ENCODE measurements around the gene CETN1.

DNA sequence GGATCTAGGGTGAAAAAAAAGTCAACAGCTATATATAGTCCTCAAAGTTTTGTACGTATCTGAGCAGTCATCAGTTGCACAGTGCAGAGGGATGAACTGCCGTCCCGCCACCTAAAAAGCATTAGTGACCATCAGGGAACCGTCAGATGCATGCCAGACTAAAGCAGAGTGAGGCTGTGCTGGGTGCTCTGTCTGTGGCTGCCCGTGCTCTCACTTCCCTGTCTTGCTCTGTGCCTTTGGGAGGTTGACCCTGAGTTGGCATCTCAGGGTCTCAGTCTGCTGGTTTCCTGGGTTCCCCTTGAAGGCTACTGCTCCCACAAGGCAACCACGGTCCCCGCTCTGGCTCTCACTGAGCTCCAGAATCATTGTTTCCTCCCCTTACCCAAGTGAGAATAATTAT, 27.8 kb downstream of the CETN1 start:
- TF ChIP-seq CTCF (IDR thresholded peaks at IDR 0.05), result no peak
- no peak for TF ChIP-seq EZH2 (IDR thresholded peaks at IDR 0.05; ENCODE audit: borderline replicate concordance, insufficient read depth, low read depth, low read length, poor library complexity, severe bottlenecking)
